HEK293 (cell line): ENCODE measurements around the gene PDE3A.

Experiments used
- REST ChIP-seq: fragments of 450-650 bp; formaldehyde crosslinking; IDR thresholded peaks from 2 replicates; pipeline ENCODE4 v1.5.1; 2016; ENCODE audit warnings: missing biosample characterization, missing genetic modification characterization
- TF ChIP-seq, protein P1 (sequence below): sonication (generic); formaldehyde crosslinking; IDR thresholded peaks from 2 replicates; pipeline ENCODE4 v1.8.1; 2022; ENCODE audit warnings: mild to moderate bottlenecking, moderate library complexity, missing genetic modification reagents
- TF ChIP-seq, protein P2 (sequence below): fragments of 450-650 bp; formaldehyde crosslinking; IDR thresholded peaks from 2 replicates; pipeline ENCODE4 v1.5.1; 2016; ENCODE audit warnings: missing biosample characterization, missing genetic modification characterization

DNA sequence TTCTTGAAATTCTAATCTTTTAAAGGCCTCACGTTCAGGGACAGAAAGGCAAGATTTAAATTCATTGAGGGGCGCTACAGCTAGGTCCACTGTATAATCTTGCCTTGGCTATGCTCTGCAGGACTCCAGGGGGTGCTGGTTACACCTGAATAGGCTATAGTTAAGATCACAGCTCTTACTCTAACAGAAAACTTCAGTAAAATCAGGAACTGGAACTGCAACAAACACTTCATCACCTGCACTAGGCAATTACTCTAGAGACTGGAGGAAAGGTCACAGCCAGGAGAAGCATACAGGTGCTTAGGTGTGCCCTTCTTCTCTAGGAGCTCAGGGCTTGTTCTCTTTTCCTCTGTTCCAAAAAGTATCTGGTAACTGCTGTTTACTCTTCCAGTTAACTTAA lies 347.7 kb downstream of the PDE3A start:
- TF ChIP-seq, protein P1, sequence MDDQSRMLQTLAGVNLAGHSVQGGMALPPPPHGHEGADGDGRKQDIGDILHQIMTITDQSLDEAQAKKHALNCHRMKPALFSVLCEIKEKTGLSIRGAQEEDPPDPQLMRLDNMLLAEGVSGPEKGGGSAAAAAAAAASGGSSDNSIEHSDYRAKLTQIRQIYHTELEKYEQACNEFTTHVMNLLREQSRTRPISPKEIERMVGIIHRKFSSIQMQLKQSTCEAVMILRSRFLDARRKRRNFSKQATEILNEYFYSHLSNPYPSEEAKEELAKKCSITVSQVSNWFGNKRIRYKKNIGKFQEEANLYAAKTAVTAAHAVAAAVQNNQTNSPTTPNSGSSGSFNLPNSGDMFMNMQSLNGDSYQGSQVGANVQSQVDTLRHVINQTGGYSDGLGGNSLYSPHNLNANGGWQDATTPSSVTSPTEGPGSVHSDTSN: no peak
- TF ChIP-seq, protein P2, sequence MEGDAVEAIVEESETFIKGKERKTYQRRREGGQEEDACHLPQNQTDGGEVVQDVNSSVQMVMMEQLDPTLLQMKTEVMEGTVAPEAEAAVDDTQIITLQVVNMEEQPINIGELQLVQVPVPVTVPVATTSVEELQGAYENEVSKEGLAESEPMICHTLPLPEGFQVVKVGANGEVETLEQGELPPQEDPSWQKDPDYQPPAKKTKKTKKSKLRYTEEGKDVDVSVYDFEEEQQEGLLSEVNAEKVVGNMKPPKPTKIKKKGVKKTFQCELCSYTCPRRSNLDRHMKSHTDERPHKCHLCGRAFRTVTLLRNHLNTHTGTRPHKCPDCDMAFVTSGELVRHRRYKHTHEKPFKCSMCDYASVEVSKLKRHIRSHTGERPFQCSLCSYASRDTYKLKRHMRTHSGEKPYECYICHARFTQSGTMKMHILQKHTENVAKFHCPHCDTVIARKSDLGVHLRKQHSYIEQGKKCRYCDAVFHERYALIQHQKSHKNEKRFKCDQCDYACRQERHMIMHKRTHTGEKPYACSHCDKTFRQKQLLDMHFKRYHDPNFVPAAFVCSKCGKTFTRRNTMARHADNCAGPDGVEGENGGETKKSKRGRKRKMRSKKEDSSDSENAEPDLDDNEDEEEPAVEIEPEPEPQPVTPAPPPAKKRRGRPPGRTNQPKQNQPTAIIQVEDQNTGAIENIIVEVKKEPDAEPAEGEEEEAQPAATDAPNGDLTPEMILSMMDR (tag by site-specific recombination): no peak
- TF ChIP-seq REST (tag by site-specific recombination): no peak
